Progenitor cell of endocrine pancreas (in vitro differentiated cells): Measurements from ENCODE around the gene IL10. TPM values are rescaled to one million over a fixed set of nuclear protein-coding genes. Genes with fewer than 3 reads are reported as not detected.

Experiments used
- DNase-seq: peaks from one replicate; pipeline ENCODE4 v3.0.0; 2021; ENCODE audit warnings: low spot score; ENCODE audit not compliant: unreplicated experiment
- H3K27ac Mint-ChIP-seq: 2 replicates; pipeline ENCODE4 v1.8.0; 2021; ENCODE audit warnings: mild to moderate bottlenecking, moderate library complexity, mixed read lengths
- H3K27me3 Mint-ChIP-seq: 2 replicates; pipeline ENCODE4 v1.8.0; 2021; ENCODE audit warnings: mixed read lengths
- H3K36me3 Mint-ChIP-seq: 2 replicates; pipeline ENCODE4 v1.8.0; 2022; ENCODE audit warnings: mixed read lengths; ENCODE audit not compliant: insufficient read depth
- H3K4me1 Mint-ChIP-seq: 2 replicates; pipeline ENCODE4 v1.8.0; 2021; ENCODE audit warnings: low read depth, mixed read lengths
- H3K4me3 Mint-ChIP-seq: 2 replicates; pipeline ENCODE4 v1.8.0; 2021; ENCODE audit warnings: low read depth, mild to moderate bottlenecking, moderate library complexity, mixed read lengths
- H3K9me3 Mint-ChIP-seq: 2 replicates; pipeline ENCODE4 v1.8.0; 2021; ENCODE audit warnings: low read depth, mixed read lengths
- total RNA-seq: library from RNA; stranded (reverse); gene quantifications from 2 replicates; pipeline ENCODE4 v1.2.1, GENCODE V29; 2021
- TF ChIP-seq, protein P1 (sequence below): fragments of 200-600 bp; sonication (generic); IDR thresholded peaks from one replicate; pipeline ENCODE4 v1.5.0; 2021; ENCODE audit warnings: antibody characterized with exemption, mild to moderate bottlenecking; ENCODE audit not compliant: unreplicated experiment

Gene IL10
- total RNA-seq, 1 donor from 2014 or later: not detected

DNA sequence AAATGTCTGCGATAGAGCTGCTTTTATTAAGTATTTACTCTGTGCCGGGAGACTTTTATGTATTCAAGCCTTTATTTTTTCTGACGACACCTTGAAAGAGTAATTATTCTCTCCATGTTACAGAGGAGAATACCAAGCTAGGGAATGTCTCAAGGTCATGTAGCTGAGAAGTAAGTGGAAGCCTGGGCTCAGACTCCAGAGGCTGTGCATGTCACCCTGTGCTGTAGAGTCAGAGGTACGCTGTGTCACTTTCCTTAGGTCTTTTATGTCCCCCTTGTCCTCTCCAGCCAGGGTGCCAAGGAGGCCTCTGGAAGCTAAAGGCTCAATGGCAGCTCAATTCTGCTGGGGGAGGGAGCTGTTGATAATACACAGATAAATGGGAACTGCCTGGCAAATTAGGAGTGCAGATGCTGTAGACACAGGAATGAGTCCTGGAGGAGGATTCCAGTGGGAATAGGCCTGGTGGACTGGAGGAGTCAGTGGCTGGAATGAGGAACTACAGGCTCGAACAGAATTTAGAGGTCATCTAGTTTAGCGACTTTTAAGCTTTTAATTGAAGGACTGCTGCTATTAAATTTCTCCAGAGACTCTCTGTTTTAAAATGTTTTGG, 11.0 kb downstream of the IL10 start:
- Mint-ChIP-seq H3K4me3 (no peak overlapping the region), H3K36me3 (no peaks in the 10 kb centered on the region), H3K9me3 (no peaks in the 10 kb centered on the region), H3K27me3 (peaks cover under 1% of the 10 kb centered on the region), H3K4me1 (peaks cover 3% of the 10 kb centered on the region), H3K27ac (no peak overlapping the region)
- no peak for DNase-seq
- TF ChIP-seq, protein P1, sequence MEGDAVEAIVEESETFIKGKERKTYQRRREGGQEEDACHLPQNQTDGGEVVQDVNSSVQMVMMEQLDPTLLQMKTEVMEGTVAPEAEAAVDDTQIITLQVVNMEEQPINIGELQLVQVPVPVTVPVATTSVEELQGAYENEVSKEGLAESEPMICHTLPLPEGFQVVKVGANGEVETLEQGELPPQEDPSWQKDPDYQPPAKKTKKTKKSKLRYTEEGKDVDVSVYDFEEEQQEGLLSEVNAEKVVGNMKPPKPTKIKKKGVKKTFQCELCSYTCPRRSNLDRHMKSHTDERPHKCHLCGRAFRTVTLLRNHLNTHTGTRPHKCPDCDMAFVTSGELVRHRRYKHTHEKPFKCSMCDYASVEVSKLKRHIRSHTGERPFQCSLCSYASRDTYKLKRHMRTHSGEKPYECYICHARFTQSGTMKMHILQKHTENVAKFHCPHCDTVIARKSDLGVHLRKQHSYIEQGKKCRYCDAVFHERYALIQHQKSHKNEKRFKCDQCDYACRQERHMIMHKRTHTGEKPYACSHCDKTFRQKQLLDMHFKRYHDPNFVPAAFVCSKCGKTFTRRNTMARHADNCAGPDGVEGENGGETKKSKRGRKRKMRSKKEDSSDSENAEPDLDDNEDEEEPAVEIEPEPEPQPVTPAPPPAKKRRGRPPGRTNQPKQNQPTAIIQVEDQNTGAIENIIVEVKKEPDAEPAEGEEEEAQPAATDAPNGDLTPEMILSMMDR: peak; percentile 36

DNA sequence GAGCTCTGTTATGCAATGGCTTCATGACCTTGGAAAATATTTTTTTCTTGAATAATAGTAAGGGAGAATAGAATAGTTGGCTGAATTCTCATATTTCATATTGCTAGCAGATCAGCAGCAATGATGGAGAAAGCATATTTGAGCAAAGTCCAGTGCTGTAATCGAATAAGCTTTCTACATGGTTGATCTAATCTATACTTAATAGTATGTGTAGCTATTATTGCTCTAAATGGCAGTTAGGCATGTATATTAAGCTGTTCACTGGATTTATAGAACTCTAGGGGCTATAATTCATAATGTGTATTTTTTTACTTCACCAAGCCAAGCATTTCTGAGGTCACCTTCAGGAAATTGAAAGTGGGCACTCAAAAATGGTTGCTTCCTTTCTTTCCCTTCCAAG, 11.7 kb downstream of the IL10 start:
- Mint-ChIP-seq H3K27ac (no peak overlapping the region), H3K27me3 (no peaks in the 10 kb centered on the region), H3K9me3 (no peaks in the 10 kb centered on the region), H3K4me1 (no peaks in the 10 kb centered on the region), H3K36me3 (no peaks in the 10 kb centered on the region), H3K4me3 (no peak overlapping the region)
- no peak for DNase-seq
- TF ChIP-seq, protein P1: no peak

DNA sequence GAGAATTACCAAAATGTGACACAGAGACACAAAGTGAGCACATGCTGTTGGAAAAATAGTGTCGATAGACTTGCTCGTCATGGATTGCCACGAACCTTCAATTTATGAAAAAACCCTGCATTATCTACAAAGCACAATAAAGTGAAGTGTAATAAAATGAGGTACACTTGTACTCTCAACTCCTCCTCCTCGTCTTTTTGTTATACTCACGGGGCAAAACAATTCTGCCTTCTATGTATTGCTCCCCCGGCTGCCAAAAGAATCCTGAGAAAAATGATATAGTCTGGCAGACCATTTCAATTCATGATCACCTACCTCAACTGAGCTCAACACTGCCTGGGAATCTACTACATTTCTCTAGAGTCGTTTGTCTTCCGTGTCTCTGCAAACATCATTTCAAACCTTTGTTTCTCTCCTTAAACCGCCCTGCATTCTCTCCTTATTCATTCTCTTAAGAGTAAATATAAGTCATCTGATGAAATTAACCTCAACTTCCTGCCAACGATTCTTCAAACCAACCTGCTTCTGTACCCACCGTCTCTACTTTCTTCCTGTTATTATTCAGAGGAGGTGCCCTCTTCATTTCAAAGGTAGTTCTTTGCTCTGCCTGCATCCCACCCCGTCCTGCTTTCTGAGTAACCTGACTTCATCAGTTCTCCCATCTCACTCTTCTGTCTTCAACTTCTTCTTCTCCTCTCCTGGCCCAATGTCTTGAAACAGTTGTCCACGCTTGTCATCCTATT, 14.6 kb downstream of the IL10 start:
- Mint-ChIP-seq H3K4me1 (no peaks in the 10 kb centered on the region), H3K9me3 (no peaks in the 10 kb centered on the region), H3K4me3 (no peak overlapping the region), H3K27me3 (peaks cover 8% of the 10 kb centered on the region), H3K36me3 (no peaks in the 10 kb centered on the region), H3K27ac (no peak overlapping the region)
- TF ChIP-seq, protein P1: no peak
- no peak for DNase-seq

DNA sequence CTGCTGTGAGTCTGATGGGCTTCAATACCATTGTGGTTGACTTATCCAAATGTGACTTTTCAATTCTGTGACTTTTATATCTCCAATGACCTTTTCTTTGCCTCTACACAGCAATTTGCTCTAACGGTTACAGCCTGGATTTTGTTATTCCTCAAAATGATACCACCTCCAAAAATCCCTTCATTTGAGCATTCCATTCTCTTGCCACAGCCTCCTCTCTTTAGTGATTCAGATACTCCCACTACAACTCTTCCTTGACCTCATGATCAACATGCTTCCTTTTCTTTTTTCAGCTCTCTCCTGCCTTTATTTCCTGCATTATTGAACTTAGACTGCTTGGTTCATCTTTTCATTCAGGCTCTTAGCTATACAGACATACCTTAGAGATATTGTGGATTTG, 18.3 kb downstream of the IL10 start:
- Mint-ChIP-seq H3K27ac (no peak overlapping the region), H3K36me3 (no peaks in the 10 kb centered on the region)

DNA sequence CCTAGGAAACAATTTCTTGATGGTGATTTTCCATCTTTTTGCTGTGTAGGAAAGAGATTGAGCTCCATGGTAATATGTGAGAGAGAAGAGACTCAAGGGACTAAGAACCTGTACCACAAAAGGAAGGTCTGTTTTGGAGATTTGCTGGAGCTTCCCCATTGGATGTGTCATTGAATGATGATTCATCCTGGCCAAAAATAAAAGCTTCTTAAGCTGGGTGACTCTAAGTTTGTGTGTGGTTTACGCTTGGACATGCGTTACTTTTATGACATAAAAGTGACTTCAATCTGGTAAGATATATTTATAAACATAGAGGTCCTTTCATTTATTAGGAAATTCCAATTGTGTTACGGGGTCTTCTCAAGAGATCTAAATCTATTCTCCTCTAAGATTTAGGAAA, 19.2 kb downstream of the IL10 start:
- no peaks in the 10 kb centered on the region for H3K36me3 Mint-ChIP-seq
- no peaks in the 10 kb centered on the region for H3K9me3 Mint-ChIP-seq
- H3K27me3 Mint-ChIP-seq: peaks cover 29% of the 10 kb centered on the region
- no peak overlapping the region for H3K4me3 Mint-ChIP-seq
- H3K4me1 Mint-ChIP-seq: no peaks in the 10 kb centered on the region
- TF ChIP-seq, protein P1: no peak
- H3K27ac Mint-ChIP-seq: no peak overlapping the region
- DNase-seq: no peak

More for the DNA sequence above, 18.3 kb downstream of the IL10 start:
- no peak for DNase-seq
- TF ChIP-seq, protein P1: no peak
- peaks cover 25% of the 10 kb centered on the region for H3K27me3 Mint-ChIP-seq
- H3K4me3 Mint-ChIP-seq: no peak overlapping the region
- H3K4me1 Mint-ChIP-seq: no peaks in the 10 kb centered on the region
- no peaks in the 10 kb centered on the region for H3K9me3 Mint-ChIP-seq
